Mesendoderm (in vitro differentiated cells): ENCODE measurements around the gene KIAA0513.

ENCODE experiments used
- DNase-seq: peaks from one replicate; pipeline ENCODE4 v3.0.0; 2013
- H2AK5ac ChIP-seq: 2 replicates; pipeline ENCODE4 v1.6.1; 2013; ENCODE audit warnings: low read length, inconsistent platforms
- H2BK120ac ChIP-seq: 2 replicates; pipeline ENCODE4 v1.6.1; 2013; ENCODE audit warnings: low read depth, mild to moderate bottlenecking, low read length, moderate library complexity, mixed read lengths
- H2BK15ac ChIP-seq: replicated peaks from 2 replicates; pipeline ENCODE4 v1.6.1; 2013; ENCODE audit warnings: low read depth, mild to moderate bottlenecking, moderate library complexity
- H2BK5ac ChIP-seq: 2 replicates; pipeline ENCODE4 v1.6.1; 2013; ENCODE audit warnings: low read length, inconsistent platforms
- H3K18ac ChIP-seq: 2 replicates; pipeline ENCODE4 v1.6.1; 2013; ENCODE audit warnings: mild to moderate bottlenecking, low read length, mixed read lengths
- H3K23ac ChIP-seq: one replicate; pipeline ENCODE4 v1.6.1; 2013; ENCODE audit warnings: low read length
- H3K27ac ChIP-seq: 2 replicates; pipeline ENCODE4 v1.5.1; 2013; ENCODE audit warnings: low read depth, mild to moderate bottlenecking, inconsistent platforms, low read length, moderate library complexity
- H3K27me3 ChIP-seq: 2 replicates; pipeline ENCODE4 v1.6.1; 2013; ENCODE audit warnings: low read length, control low read depth, mild to moderate bottlenecking, inconsistent platforms; ENCODE audit not compliant: insufficient read depth, poor library complexity
- H3K36me3 ChIP-seq: 2 replicates; pipeline ENCODE4 v1.6.1; 2013; ENCODE audit warnings: low read length, inconsistent platforms; ENCODE audit not compliant: control insufficient read depth, insufficient read depth
- H3K4ac ChIP-seq: one replicate; pipeline ENCODE4 v1.6.1; 2013; ENCODE audit warnings: low read depth, mild to moderate bottlenecking, low read length, moderate library complexity
- H3K4me1 ChIP-seq: 2 replicates; pipeline ENCODE4 v1.6.1; 2013; ENCODE audit warnings: low read depth, low read length, inconsistent platforms; ENCODE audit not compliant: control insufficient read depth
- H3K4me2 ChIP-seq: 2 replicates; pipeline ENCODE4 v1.6.1; 2013; ENCODE audit warnings: low read length
- H3K4me3 ChIP-seq: 2 replicates; pipeline ENCODE4 v1.5.1; 2013; ENCODE audit warnings: mild to moderate bottlenecking, low read length
- H3K56ac ChIP-seq: one replicate; pipeline ENCODE4 v1.6.1; 2013; ENCODE audit warnings: low read length
- H3K79me1 ChIP-seq: 2 replicates; pipeline ENCODE4 v1.6.1; 2013; ENCODE audit warnings: low read length, inconsistent platforms
- H3K79me2 ChIP-seq: 2 replicates; pipeline ENCODE4 v1.6.1; 2013; ENCODE audit warnings: mild to moderate bottlenecking, low read length; ENCODE audit not compliant: control insufficient read depth, insufficient read depth
- H3K9ac ChIP-seq: 2 replicates; pipeline ENCODE4 v1.6.1; 2013; ENCODE audit warnings: low read length, inconsistent platforms
- H4K5ac ChIP-seq: one replicate; pipeline ENCODE4 v1.6.1; 2013; ENCODE audit warnings: low read length
- H4K8ac ChIP-seq: one replicate; pipeline ENCODE4 v1.6.1; 2013; ENCODE audit warnings: low read depth, mild to moderate bottlenecking, control low read depth, low read length, moderate library complexity
- WGBS: extraction: QIAGEN DNeasy Blood & Tissue Kit; methylation state at CpG from one replicate; pipeline ENCODE4 v1.1.7; 2013; ENCODE audit warnings: low lambda C conversion rate, missing lambda C conversion rate; ENCODE audit not compliant: insufficient coverage; ENCODE audit errors: extremely low coverage; 5-methylcytosine and 5-hydroxymethylcytosine counted together

Gene KIAA0513

GRCh38 chr16:85105475-85105874, 77.9 kb downstream of the KIAA0513 start:
- Histone ChIP-seq H4K8ac (no peak overlapping the region), H2BK120ac (no peak overlapping the region), H3K4me2 (no peak overlapping the region), H2BK15ac (no peak overlapping the region), H3K56ac (no peak overlapping the region), H3K4ac (no peak overlapping the region), H2AK5ac (no peak overlapping the region), H3K27ac (no peak overlapping the region), H3K4me3 (no peak overlapping the region), H3K79me1 (no peaks in the 10 kb centered on the region), H3K18ac (no peak overlapping the region), H3K36me3 (no peaks in the 10 kb centered on the region), H2BK5ac (no peak overlapping the region), H3K27me3 (no peaks in the 10 kb centered on the region), H4K5ac (no peak overlapping the region), H3K4me1 (no peaks in the 10 kb centered on the region), H3K23ac (no peak overlapping the region), H3K79me2 (no peaks in the 10 kb centered on the region), H3K9ac (no peak overlapping the region)
- DNase-seq: no peak
- no CpG with 5 or more reads among the region's 5 CpGs for WGBS

DNA sequence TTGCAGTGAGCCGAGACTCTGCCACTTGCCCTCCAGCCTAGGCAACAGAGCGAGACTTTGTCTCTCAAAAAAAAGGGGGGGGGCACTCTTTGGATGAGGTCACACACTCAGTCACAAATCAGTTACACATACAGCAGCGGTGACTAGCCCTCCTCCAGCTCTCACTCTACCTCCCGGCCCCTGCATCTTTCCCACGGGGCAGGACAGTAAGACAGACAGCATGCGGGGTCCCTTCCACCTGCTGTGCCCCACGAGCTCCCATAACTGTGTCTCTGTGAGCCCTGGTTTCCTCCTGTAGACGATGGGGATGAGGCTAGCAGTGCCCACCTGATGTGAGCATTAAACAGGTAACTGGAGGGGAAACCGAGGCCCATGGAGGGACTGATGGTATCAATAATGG, 79.5 kb downstream of the KIAA0513 start:
- Histone ChIP-seq H3K27me3 (no peaks in the 10 kb centered on the region), H2BK5ac (no peak overlapping the region), H3K23ac (no peak overlapping the region), H2AK5ac (no peak overlapping the region), H2BK15ac (no peak overlapping the region), H3K56ac (no peak overlapping the region), H3K27ac (no peak overlapping the region), H2BK120ac (no peak overlapping the region), H3K79me2 (no peaks in the 10 kb centered on the region), H4K5ac (no peak overlapping the region), H3K4me1 (no peaks in the 10 kb centered on the region), H3K18ac (no peak overlapping the region), H4K8ac (no peak overlapping the region), H3K4me3 (no peak overlapping the region), H3K9ac (no peak overlapping the region), H3K4ac (no peak overlapping the region), H3K79me1 (no peaks in the 10 kb centered on the region), H3K36me3 (no peaks in the 10 kb centered on the region), H3K4me2 (no peak overlapping the region)
- no CpG with 5 or more reads among the region's 9 CpGs for WGBS
- no peak for DNase-seq

GRCh38 chr16:85107532-85107931, 79.9 kb downstream of the KIAA0513 start:
- WGBS: no CpG with 5 or more reads among the region's 11 CpGs

DNA sequence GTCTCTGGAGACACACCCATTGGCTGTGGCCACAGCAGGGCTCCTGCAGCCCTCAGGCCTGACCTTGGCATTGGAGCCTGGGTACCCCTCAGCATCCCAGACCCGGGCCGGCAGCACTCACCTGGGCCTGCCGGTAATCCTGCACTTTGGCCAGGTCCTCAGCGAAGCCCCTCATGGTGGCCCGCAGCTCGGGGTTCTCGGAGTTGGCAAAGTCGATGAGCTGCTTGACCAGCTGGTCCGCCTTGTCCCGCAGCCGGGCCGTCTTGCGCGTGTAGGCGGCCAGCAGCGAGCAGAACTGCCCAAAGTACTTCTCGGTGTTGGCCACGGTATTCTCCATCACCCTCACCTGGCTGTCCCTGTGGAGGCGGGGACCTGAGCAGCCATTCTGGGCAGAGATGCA, 82.5 kb downstream of the KIAA0513 start:
- Histone ChIP-seq H2BK15ac (no peak overlapping the region), H3K18ac (no peak overlapping the region), H2BK5ac (no peak overlapping the region), H3K79me1 (no peaks in the 10 kb centered on the region), H4K8ac (no peak overlapping the region), H3K27ac (no peak overlapping the region), H3K9ac (no peak overlapping the region), H3K79me2 (no peaks in the 10 kb centered on the region), H2BK120ac (no peak overlapping the region), H3K4ac (no peak overlapping the region), H3K4me2 (no peak overlapping the region), H3K23ac (no peak overlapping the region), H2AK5ac (no peak overlapping the region), H3K4me1 (no peaks in the 10 kb centered on the region), H4K5ac (no peak overlapping the region), H3K36me3 (no peaks in the 10 kb centered on the region), H3K27me3 (no peaks in the 10 kb centered on the region), H3K56ac (no peak overlapping the region), H3K4me3 (no peak overlapping the region)
- no CpG with 5 or more reads among the region's 19 CpGs for WGBS
- DNase-seq: no peak

More at GRCh38 chr16:85107532-85107931, 79.9 kb downstream of the KIAA0513 start:
- H3K4ac ChIP-seq: no peak overlapping the region
- no peak for DNase-seq
- H2BK5ac ChIP-seq: no peak overlapping the region
- H4K5ac ChIP-seq: no peak overlapping the region
- H3K79me1 ChIP-seq: no peaks in the 10 kb centered on the region
- H3K4me2 ChIP-seq: no peak overlapping the region
- no peak overlapping the region for H3K18ac ChIP-seq
- no peak overlapping the region for H3K9ac ChIP-seq
- H2BK15ac ChIP-seq: no peak overlapping the region
- H3K27me3 ChIP-seq: no peaks in the 10 kb centered on the region
- no peak overlapping the region for H3K27ac ChIP-seq
- no peak overlapping the region for H4K8ac ChIP-seq
- no peaks in the 10 kb centered on the region for H3K4me1 ChIP-seq
- no peaks in the 10 kb centered on the region for H3K36me3 ChIP-seq
- no peak overlapping the region for H3K56ac ChIP-seq
- no peak overlapping the region for H2BK120ac ChIP-seq
- no peaks in the 10 kb centered on the region for H3K79me2 ChIP-seq
- H3K4me3 ChIP-seq: no peak overlapping the region
- H3K23ac ChIP-seq: no peak overlapping the region
- no peak overlapping the region for H2AK5ac ChIP-seq

GRCh38 chr16:85111184-85111583, 83.6 kb downstream of the KIAA0513 start:
- DNase-seq: no peak
- Histone ChIP-seq H2AK5ac (no peak overlapping the region), H3K4ac (no peak overlapping the region), H4K8ac (no peak overlapping the region), H3K79me1 (no peaks in the 10 kb centered on the region), H2BK15ac (no peak overlapping the region), H4K5ac (no peak overlapping the region), H2BK120ac (no peak overlapping the region), H3K9ac (no peak overlapping the region), H3K27me3 (no peaks in the 10 kb centered on the region), H3K36me3 (no peaks in the 10 kb centered on the region), H3K4me1 (no peaks in the 10 kb centered on the region), H3K18ac (no peak overlapping the region), H3K79me2 (no peaks in the 10 kb centered on the region), H3K23ac (no peak overlapping the region), H3K4me2 (no peak overlapping the region), H3K4me3 (no peak overlapping the region), H2BK5ac (no peak overlapping the region), H3K27ac (no peak overlapping the region), H3K56ac (no peak overlapping the region)
- WGBS: no CpG with 5 or more reads among the region's 9 CpGs

DNA sequence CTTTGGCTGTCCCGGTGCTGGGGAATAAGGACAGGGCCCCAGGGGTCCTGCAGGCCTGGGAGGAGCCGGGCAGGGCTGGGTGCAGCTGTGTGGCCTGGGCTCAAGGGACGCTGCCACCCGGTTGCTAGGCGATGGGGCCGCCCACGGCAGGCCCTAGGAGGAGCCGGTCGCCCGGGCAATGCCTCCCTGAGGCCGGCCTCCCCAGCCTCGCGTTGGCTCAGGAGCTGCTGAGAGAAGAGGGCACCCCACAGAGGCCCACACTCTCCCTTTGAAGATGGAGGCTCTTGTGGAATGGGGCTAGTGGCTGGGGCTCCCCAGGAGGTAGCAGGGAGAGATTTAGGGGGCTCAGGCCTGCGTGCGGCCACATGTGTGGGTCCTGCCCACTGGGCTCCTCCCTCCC, 84.8 kb downstream of the KIAA0513 start, which contains the start of gene CIBAR2:
CIBAR2 (minus strand) TSS at position 109 of the 400 bp plus-strand sequence. CDS start 120 bp downstream, outside the sequence.
- H4K8ac ChIP-seq: no peak within 1 kb of the TSS
- no peak within 1 kb of the TSS for H2BK5ac ChIP-seq
- H2BK15ac ChIP-seq: no peak within 1 kb of the TSS
- H2AK5ac ChIP-seq: no peak within 1 kb of the TSS
- H4K5ac ChIP-seq: no peak within 1 kb of the TSS
- no peak within 1 kb of the TSS for H3K56ac ChIP-seq
- H3K4ac ChIP-seq: no peak within 1 kb of the TSS
- no peaks in the 10 kb centered on the region for H3K36me3 ChIP-seq
- H3K4me1 ChIP-seq: no peaks in the 10 kb centered on the region
- WGBS: no CpG with 5 or more reads among the region's 15 CpGs
- H3K4me3 ChIP-seq: no peak within 1 kb of the TSS
- H3K27ac ChIP-seq: no peak within 1 kb of the TSS
- H2BK120ac ChIP-seq: no peak within 1 kb of the TSS
- no peak within 1 kb of the TSS for H3K23ac ChIP-seq
- no peak within 1 kb of the TSS for H3K18ac ChIP-seq
- H3K79me2 ChIP-seq: no peaks in the 10 kb centered on the region
- no peaks in the 10 kb centered on the region for H3K79me1 ChIP-seq
- H3K27me3 ChIP-seq: no peaks in the 10 kb centered on the region
- no peak within 1 kb of the TSS for H3K9ac ChIP-seq
- H3K4me2 ChIP-seq: no peak within 1 kb of the TSS
- DNase-seq: peak; percentile 25
